ENCODE data around the gene COL1A1. TPM values are rescaled to one million over a fixed set of nuclear protein-coding genes. Genes with fewer than 3 reads are reported as not detected.

The COL1A1 gene
- polyA plus RNA-seq, 1 of the 3 experiments (the other 2 are of a cell fraction), result 1,461 TPM

- no peak for TF ChIP-seq IRF3 (IDR thresholded peaks at IDR 0.05; ENCODE audit: low read depth, low read length)
- TF ChIP-seq SIN3A (IDR thresholded peaks at IDR 0.05; ENCODE audit: borderline replicate concordance, low read depth, low read length), result peak; percentile 85
- TF ChIP-seq USF1 (IDR thresholded peaks at IDR 0.05; ENCODE audit: borderline replicate concordance, low read depth), result no peak
- no peak; the same call in 1 of the 2 replicates for TF ChIP-seq PBX3 (IDR thresholded peaks at IDR 0.05)
- no peak for TF ChIP-seq GABPA (IDR thresholded peaks at IDR 0.05; ENCODE audit: low read depth)
- no peak; the same call in 1 of the 2 replicates for TF ChIP-seq TCF12 (IDR thresholded peaks at IDR 0.05)
- TF ChIP-seq ELF1 (IDR thresholded peaks at IDR 0.05), result no peak
- TF ChIP-seq TEAD4 (IDR thresholded peaks at IDR 0.05; ENCODE audit: borderline replicate concordance, insufficient read depth), result no peak
- TF ChIP-seq FOSL2 (IDR thresholded peaks at IDR 0.05; ENCODE audit: borderline replicate concordance, low read depth), result no peak
- no peak for TF ChIP-seq MEF2A (IDR thresholded peaks at IDR 0.05; ENCODE audit: borderline replicate concordance, low read depth)
- TF ChIP-seq REST (IDR thresholded peaks at IDR 0.05; ENCODE audit: low read depth, low read length), result 0 out of 2 replicates have a peak, but pooled peaks have one; percentile 18
- TF ChIP-seq GATA2 (CRISPR knock-in tag; IDR thresholded peaks at IDR 0.05), result peak; percentile 50
- peak; percentile 89 for TF ChIP-seq POLR2AphosphoS5 (IDR thresholded peaks at IDR 0.05; ENCODE audit: low read depth, low read length)
Measured at GRCh38 chr17:50161023-50161910, 40.2 kb downstream of the COL1A1 start (continued).
